WTC11 (cell line): ENCODE measurements around the gene FGF23.

Experiments
- ATF2 ChIP-seq: sonication (generic); formaldehyde crosslinking; IDR thresholded peaks from 2 replicates; pipeline ENCODE4 v1.8.1; 2022; ENCODE audit warnings: low read depth, missing genetic modification reagents, borderline replicate concordance
- CTCF ChIP-seq: fragments of 200-600 bp; IDR thresholded peaks from 2 replicates; pipeline ENCODE4 v1.8.0; 2022; ENCODE audit warnings: antibody characterized with exemption
- MAX ChIP-seq: sonication (generic); formaldehyde crosslinking; IDR thresholded peaks from 2 replicates; pipeline ENCODE4 v1.8.0; 2022; ENCODE audit warnings: mild to moderate bottlenecking, missing genetic modification reagents
- SP1 ChIP-seq: sonication (generic); formaldehyde crosslinking; conservative IDR thresholded peaks from 2 replicates; pipeline ENCODE4 v1.8.1; 2022; ENCODE audit warnings: missing genetic modification reagents
- TP53 ChIP-seq: sonication (generic); formaldehyde crosslinking; IDR thresholded peaks from 2 replicates; pipeline ENCODE4 v1.8.1; 2023; ENCODE audit warnings: mild to moderate bottlenecking, missing genetic modification reagents
- ZNF121 ChIP-seq: sonication (generic); formaldehyde crosslinking; IDR thresholded peaks from 2 replicates; pipeline ENCODE4 v1.8.0; 2023; ENCODE audit warnings: missing genetic modification reagents

- TF ChIP-seq CTCF (no peak), SP1 (no peak), TP53 (CRISPR knock-in tag) (no peak), MAX (CRISPR knock-in tag) (no peak), ATF2 (CRISPR knock-in tag) (no peak), ZNF121 (CRISPR knock-in tag) (no peak)
Measured at GRCh38 chr12:4323396-4323795, 56.1 kb downstream of the FGF23 start.
